Activated CD4-positive, alpha-beta memory T cell treated with anti-CD3 and anti-CD28 coated beads, Interleukin-2, amount 10 ng/mL, durations not matched to agents 7 days and 5 days (primary cell): ENCODE data around the gene ZNF385C. TPM values are rescaled to one million over a fixed set of nuclear protein-coding genes. Genes with fewer than 3 reads are reported as not detected.
"Not testable (repeated sequence)": the region's sequence is repeated elsewhere in the genome, so short reads cannot be mapped to it uniquely, and the experiment has no call there.

Experiments
- CTCF ChIA-PET: fragments of 350-600 bp; sonication (Branson Sonifier 250); formaldehyde crosslinking; loops from one replicate; lab custom pipeline; 2021; ENCODE audit warnings: antibody characterized with exemption, inconsistent platforms; lab: Charles Lee
- POLR2A ChIA-PET: fragments of 350-600 bp; sonication (Branson Sonifier 250); formaldehyde crosslinking; loops from one replicate; lab custom pipeline; 2021; ENCODE audit warnings: antibody characterized with exemption; lab: Charles Lee
- DNase-seq: peaks from one replicate; pipeline ENCODE4 v3.0.0-alpha.2; 2020
- H3K27ac Mint-ChIP-seq: one replicate; pipeline ENCODE4 v1.8.0; 2021; ENCODE audit warnings: mild to moderate bottlenecking, mixed read lengths
- H3K27me3 Mint-ChIP-seq: one replicate; pipeline ENCODE4 v1.8.0; 2021; ENCODE audit warnings: mixed read lengths
- H3K36me3 Mint-ChIP-seq: one replicate; pipeline ENCODE4 v1.8.0; 2021; ENCODE audit warnings: low read depth, mixed read lengths
- H3K4me1 Mint-ChIP-seq: one replicate; pipeline ENCODE4 v1.8.0; 2021; ENCODE audit warnings: mixed read lengths
- H3K4me3 Mint-ChIP-seq: one replicate; pipeline ENCODE4 v1.8.0; 2021; ENCODE audit warnings: mild to moderate bottlenecking, mixed read lengths
- H3K9me3 Mint-ChIP-seq: one replicate; pipeline ENCODE4 v1.8.0; 2021; ENCODE audit warnings: mixed read lengths
- total RNA-seq, 2 experiments: library from RNA; stranded (reverse); gene quantifications; one replicate each; pipeline ENCODE4 v1.2.3, GENCODE V29; 2021

The ZNF385C gene, protein sequence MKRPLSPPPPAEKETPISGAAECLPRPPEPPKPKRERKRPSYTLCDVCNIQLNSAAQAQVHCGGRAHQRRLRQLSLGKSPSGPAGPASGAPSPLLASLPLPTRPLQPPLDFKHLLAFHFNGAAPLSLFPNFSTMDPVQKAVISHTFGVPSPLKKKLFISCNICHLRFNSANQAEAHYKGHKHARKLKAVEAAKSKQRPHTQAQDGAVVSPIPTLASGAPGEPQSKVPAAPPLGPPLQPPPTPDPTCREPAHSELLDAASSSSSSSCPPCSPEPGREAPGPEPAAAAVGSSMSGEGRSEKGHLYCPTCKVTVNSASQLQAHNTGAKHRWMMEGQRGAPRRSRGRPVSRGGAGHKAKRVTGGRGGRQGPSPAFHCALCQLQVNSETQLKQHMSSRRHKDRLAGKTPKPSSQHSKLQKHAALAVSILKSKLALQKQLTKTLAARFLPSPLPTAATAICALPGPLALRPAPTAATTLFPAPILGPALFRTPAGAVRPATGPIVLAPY
- not detected for total RNA-seq

DNA sequence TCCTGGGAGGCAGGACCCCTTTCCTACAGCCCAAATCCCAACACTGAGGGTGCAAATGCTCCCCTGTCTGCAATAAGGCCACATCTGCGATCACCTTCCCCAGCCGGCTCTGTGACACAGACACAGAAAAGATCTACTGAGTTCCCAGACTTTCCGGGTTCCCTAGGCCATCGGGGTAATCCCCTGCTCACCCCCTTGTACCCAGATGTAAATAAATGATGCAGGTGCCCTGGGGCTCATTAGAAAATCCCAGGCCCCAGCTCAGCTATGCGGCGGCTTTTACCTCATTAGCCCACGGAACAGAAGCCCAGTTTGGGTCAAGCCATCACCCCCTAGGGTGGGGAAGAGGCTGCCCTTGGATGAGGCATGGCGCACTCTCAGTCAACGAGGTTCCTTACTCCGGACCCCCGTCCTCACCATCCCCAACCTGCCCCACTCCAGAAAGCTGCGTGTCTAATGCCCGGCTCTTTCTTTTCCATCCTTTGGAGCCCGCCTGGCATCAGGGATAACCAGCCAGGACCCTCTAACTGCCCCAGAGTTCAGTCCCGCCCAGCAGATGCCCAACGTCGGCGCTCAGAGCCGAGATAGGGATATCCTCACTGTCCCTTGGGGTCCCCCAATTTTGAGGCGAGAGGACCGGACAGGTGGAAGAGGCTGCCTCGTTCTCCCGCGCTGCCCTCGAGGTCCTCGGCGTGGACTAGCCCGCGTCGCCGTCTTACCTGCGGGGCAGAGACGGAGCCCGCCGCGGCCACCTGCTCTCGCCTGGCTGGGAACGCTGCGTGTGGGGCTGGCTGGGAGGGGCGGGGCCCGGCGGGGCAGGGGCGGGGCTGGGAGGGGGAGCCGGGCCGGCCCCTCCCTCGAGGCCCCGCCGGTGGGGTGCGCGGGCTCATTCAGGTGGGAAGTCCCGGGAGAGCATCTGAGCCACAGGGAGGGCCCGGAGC is at the start of gene ZNF385C:
Gene ZNF385C (minus strand): TSS at position 783 of the 941 bp plus-strand sequence. CDS start 35,417 bp downstream, outside the sequence.
- Mint-ChIP-seq H3K27ac (no peak within 1 kb of the TSS), H3K4me1 (peaks cover 5% of the 10 kb centered on the region), H3K36me3 (peaks cover 7% of the 10 kb centered on the region), H3K4me3 (no peak within 1 kb of the TSS), H3K9me3 (no peaks in the 10 kb centered on the region), H3K27me3 (peaks cover 22% of the 10 kb centered on the region)
- no peak for DNase-seq
- CTCF ChIA-PET: interaction anchor here (1.1 to 2.2 kb wide), 3 partner anchors 18 to 78 kb away, joined by 3 to 8 read pairs (median 5); partner anchors contain the start of gene NKIRAS2
- POLR2A ChIA-PET: interaction anchor here (0.9 to 2.6 kb wide), 3 partner anchors 14 to 81 kb away, joined by 3 to 14 read pairs (median 3); partner anchors contain the start of genes DHX58 and DNAJC7

DNA sequence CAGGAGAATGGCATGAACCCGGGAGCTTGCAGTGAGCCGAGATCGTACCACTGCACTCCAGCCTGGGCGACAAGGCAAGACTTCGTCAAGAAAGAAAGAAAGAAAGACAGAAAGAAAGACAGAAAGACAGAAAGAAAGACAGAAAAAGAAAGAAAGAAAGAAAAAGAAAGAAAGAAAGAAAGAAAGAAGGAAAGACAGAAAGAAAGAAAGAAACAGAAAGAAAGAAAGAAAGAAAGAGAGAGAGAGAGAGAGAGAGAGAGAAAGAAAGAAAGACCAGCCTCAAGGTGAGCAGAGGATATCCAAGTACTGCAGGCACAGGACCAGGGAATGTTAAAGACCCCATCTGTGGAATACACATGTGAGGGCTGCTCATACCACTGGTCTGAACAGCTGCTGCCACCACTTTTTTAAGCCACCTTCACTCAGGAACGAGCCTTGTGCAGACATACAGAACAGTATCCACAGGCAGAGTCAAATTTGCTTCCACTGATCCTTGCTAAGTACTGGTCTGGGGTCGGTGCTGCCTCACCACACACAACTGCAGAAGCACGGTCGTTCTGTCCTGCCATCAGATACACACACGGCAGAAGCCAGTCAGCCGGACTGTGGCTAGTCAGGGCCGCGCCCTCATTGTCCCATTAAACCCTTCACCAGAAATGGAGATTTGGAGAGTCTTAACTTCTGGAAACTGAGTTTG is 48.8 kb upstream of the ZNF385C start:
- no peaks in the 10 kb centered on the region for H3K27me3 Mint-ChIP-seq
- no peak for DNase-seq
- no peak overlapping the region for H3K4me3 Mint-ChIP-seq
- ChIA-PET POLR2A (no interaction called here), CTCF (no interaction called here)
- no peaks in the 10 kb centered on the region for H3K9me3 Mint-ChIP-seq
- H3K36me3 Mint-ChIP-seq: peaks cover 31% of the 10 kb centered on the region
- H3K4me1 Mint-ChIP-seq: peaks cover 21% of the 10 kb centered on the region
- H3K27ac Mint-ChIP-seq: no peak overlapping the region

- CTCF ChIA-PET, H3K4me3 Mint-ChIP-seq, H3K27me3 Mint-ChIP-seq, H3K9me3 Mint-ChIP-seq, H3K27ac Mint-ChIP-seq, DNase-seq, H3K4me1 Mint-ChIP-seq: not testable (repeated sequence)
- peaks cover 35% of the 10 kb centered on the region for H3K36me3 Mint-ChIP-seq
- POLR2A ChIA-PET: interaction anchor here (1.0 to 1.2 kb wide), 2 partner anchors 11 kb away, joined by 3 to 5 read pairs; no protein-coding TSS in a partner anchor
Observed at GRCh38 chr17:42143138-42143537, 44.9 kb upstream of the ZNF385C start.

DNA sequence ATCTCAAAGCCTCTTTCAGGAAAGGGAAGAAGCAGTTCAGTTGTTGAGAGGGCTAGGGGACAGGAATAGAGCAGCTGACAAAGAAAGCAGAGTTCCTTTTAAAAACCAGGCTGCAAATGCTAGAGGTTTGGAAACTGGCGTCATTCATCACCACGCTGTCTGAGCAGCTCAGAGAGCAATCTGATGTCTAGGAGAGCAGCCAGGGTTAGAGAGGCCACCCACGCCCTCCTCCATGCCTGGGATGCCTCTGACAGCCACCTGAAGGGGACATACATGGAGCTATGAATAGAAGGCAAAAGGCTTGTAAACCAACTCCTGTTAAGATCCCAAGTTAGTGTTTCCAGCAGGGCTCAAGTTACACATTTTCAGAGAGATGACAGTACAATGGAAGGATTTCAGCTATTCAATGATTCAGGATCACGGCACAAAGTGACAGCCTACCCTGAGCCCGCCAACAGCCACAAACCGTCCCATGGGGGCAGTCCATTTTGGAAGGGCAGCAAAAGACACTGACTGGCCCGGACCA is 44.2 kb upstream of the ZNF385C start:
- Mint-ChIP-seq H3K27ac (no peak overlapping the region), H3K4me3 (no peak overlapping the region), H3K4me1 (peaks cover 6% of the 10 kb centered on the region), H3K36me3 (peaks cover 33% of the 10 kb centered on the region), H3K27me3 (no peaks in the 10 kb centered on the region), H3K9me3 (no peaks in the 10 kb centered on the region)
- ChIA-PET CTCF (no interaction called here), POLR2A (interaction anchor here (1.0 to 1.2 kb wide), 2 partner anchors 10 to 11 kb away, joined by 3 to 5 read pairs; no protein-coding TSS in a partner anchor)
- DNase-seq: no peak

GRCh38 chr17:42141382-42141781 is 43.1 kb upstream of the ZNF385C start:
- Mint-ChIP-seq H3K27ac (no peak overlapping the region), H3K36me3 (peaks cover 29% of the 10 kb centered on the region), H3K4me3 (no peak overlapping the region), H3K27me3 (no peaks in the 10 kb centered on the region), H3K9me3 (no peaks in the 10 kb centered on the region), H3K4me1 (peaks cover 10% of the 10 kb centered on the region)
- ChIA-PET POLR2A (no interaction called here), CTCF (interaction anchor here (0.9 kb wide), 1 partner anchor 9 kb away, joined by 3 read pairs; no protein-coding TSS in a partner anchor)
- no peak for DNase-seq

DNA sequence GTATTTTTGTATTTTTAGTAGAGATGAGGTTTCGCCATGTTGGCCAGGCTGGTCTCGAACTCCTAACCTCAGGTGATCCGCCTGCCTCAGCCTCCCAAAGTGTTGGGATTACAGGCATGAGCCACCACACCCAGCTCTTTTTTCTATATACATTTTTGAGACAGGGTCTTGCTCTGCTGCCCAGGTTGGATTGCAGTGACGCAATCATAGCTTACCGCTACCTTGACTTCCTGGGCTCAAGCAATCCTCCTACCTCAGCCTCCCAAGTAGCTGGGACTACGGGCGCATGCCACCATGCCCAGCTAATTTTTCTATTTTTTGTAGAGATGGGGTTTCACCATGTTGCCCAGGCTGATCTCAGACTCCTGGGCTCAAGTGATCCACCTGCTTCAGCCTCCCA is 42.4 kb upstream of the ZNF385C start:
- Mint-ChIP-seq H3K36me3 (peaks cover 33% of the 10 kb centered on the region), H3K4me1 (peaks cover 17% of the 10 kb centered on the region)
- CTCF ChIA-PET, H3K9me3 Mint-ChIP-seq, H3K4me3 Mint-ChIP-seq, H3K27ac Mint-ChIP-seq, H3K27me3 Mint-ChIP-seq, DNase-seq: not testable (repeated sequence)
- POLR2A ChIA-PET: interaction anchor here (1.1 kb wide), 1 partner anchor 13 kb away, joined by 3 read pairs; no protein-coding TSS in a partner anchor

- Mint-ChIP-seq H3K27ac (no peak overlapping the region), H3K9me3 (no peaks in the 10 kb centered on the region)
- POLR2A ChIA-PET: interaction anchor here (0.8 to 1.6 kb wide), 3 partner anchors 9 to 31 kb away, joined by 3 to 5 read pairs (median 4); no protein-coding TSS in a partner anchor
Observed at GRCh38 chr17:42138749-42139492, 40.6 kb upstream of the ZNF385C start.

DNA sequence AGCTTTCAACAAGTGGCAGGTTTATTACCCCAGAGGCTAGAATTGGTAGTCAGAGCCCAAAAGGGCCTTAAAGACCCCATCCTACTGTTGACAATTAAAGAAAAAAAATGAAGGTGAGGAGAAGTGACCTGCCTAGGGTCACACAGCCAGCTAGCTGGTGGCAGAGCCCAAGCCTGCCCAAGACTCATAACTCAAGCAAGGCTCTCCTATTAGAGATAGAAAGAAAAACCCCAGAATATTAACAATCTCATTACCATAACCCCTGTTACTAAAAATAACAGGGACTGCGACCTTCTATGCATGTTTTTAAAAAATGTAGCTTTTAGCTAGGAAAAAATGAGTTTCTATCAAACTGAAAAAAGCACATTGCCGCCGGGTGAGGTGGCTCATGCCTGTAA is 38.4 kb upstream of the ZNF385C start:
- ChIA-PET POLR2A (interaction anchor here (1.2 to 4.4 kb wide), 4 partner anchors 14 to 24 kb away, joined by 3 to 15 read pairs (median 8); partner anchors contain the start of gene DHX58), CTCF (interaction anchor here (1.0 to 1.1 kb wide), 2 partner anchors 45 to 48 kb away, joined by 3 read pairs; no protein-coding TSS in a partner anchor)
- DNase-seq: no peak
- Mint-ChIP-seq H3K4me3 (no peak overlapping the region), H3K4me1 (peaks cover 46% of the 10 kb centered on the region), H3K27ac (no peak overlapping the region), H3K36me3 (peaks cover 33% of the 10 kb centered on the region), H3K27me3 (no peaks in the 10 kb centered on the region), H3K9me3 (no peaks in the 10 kb centered on the region)

More at GRCh38 chr17:42138749-42139492, 40.6 kb upstream of the ZNF385C start:
- H3K27me3 Mint-ChIP-seq: no peaks in the 10 kb centered on the region
- CTCF ChIA-PET: no interaction called here
- H3K4me3 Mint-ChIP-seq: no peak overlapping the region
- DNase-seq: no peak
- peaks cover 35% of the 10 kb centered on the region for H3K36me3 Mint-ChIP-seq
- peaks cover 28% of the 10 kb centered on the region for H3K4me1 Mint-ChIP-seq

DNA sequence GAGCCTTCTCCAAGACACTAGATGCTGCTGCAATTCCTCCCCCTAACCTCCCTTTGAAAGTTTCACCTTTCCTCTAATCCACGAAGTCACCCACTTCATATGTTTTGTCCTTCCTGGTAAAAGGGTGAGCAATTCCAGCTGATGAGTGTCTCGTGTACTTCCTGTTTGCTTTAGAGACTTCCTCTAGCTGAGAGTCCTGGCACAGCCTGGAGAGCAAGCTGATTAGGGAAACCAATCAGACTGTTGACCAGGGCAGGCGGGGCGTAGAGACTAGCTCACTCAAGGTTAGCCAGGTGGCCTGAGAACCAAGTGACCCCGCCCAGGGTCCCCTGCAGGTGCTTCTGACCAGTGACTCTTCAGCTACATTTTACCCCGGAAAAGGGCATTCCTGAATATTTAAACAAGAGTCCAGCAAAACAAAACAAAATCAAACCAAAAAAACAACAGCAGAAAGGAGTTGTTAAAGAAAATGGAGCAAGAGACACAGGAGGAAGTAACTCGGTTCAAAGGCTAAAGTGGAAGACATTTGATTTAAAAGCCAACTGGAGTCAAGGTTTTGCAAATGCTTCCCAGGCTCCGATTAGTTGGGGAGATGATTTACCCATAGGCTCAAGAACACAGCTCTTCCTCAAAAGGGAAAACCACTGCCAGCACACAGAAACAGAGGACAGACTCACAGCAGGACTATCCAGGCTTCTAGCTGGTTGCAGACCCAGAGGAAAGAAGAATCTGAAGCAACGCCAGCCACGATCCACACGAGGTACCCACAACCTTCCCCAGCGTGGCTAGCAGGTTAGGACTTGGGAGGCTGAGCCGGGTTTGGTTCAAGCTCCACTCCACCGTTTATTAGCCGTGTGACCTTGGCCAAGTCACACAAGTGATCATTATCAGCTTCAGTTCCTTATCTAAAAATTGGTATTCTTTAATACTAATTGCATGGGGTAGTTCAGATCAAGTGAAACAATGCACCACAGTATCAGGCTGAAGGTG is 37.7 kb upstream of the ZNF385C start:
- peaks cover 52% of the 10 kb centered on the region for H3K4me1 Mint-ChIP-seq

GRCh38 chr17:42135151-42135550 is 36.9 kb upstream of the ZNF385C start:
- peaks cover 55% of the 10 kb centered on the region for H3K4me1 Mint-ChIP-seq
- no peak overlapping the region for H3K27ac Mint-ChIP-seq
- no peak for DNase-seq
- POLR2A ChIA-PET: interaction anchor here (1.0 to 4.4 kb wide), 5 partner anchors 9 to 22 kb away, joined by 3 to 15 read pairs (median 7); partner anchors contain the start of gene DHX58
- H3K4me3 Mint-ChIP-seq: no peak overlapping the region
- H3K27me3 Mint-ChIP-seq: no peaks in the 10 kb centered on the region
- H3K36me3 Mint-ChIP-seq: peaks cover 37% of the 10 kb centered on the region
- CTCF ChIA-PET: no interaction called here
- H3K9me3 Mint-ChIP-seq: no peaks in the 10 kb centered on the region

More for the DNA sequence above, 37.7 kb upstream of the ZNF385C start:
- ChIA-PET POLR2A (interaction anchor here (1.0 to 4.4 kb wide), 6 partner anchors 8 to 23 kb away, joined by 3 to 15 read pairs (median 5); partner anchors contain the start of gene DHX58), CTCF (interaction anchor here (0.7 to 1.0 kb wide), 2 partner anchors 18 to 48 kb away, joined by 3 read pairs; no protein-coding TSS in a partner anchor)
- DNase-seq: no peak
- Mint-ChIP-seq H3K27ac (peak overlapping the region; percentile 31), H3K36me3 (peaks cover 32% of the 10 kb centered on the region), H3K9me3 (no peaks in the 10 kb centered on the region), H3K27me3 (no peaks in the 10 kb centered on the region), H3K4me3 (no peak overlapping the region)
